Neural crest cell (in vitro differentiated cells): ENCODE measurements around the gene SRSF2. TPM values are rescaled to one million over a fixed set of nuclear protein-coding genes. Genes with fewer than 3 reads are reported as not detected.
"Not testable (repeated sequence)": the region's sequence is repeated elsewhere in the genome, so short reads cannot be mapped to it uniquely, and the experiment has no call there.

Source experiments
- DNase-seq: peaks from one replicate; pipeline ENCODE4 v3.0.0; 2021; ENCODE audit warnings: low read depth, mixed read lengths, low spot score
- H3K27ac Mint-ChIP-seq: one replicate; pipeline ENCODE4 v1.8.0; 2021; ENCODE audit warnings: mild to moderate bottlenecking, mixed read lengths; ENCODE audit not compliant: unreplicated experiment
- H3K27me3 Mint-ChIP-seq: 2 replicates; pipeline ENCODE4 v1.8.0; 2021; ENCODE audit warnings: low read depth, mild to moderate bottlenecking, mixed read lengths
- H3K36me3 Mint-ChIP-seq: 2 replicates; pipeline ENCODE4 v1.8.0; 2021; ENCODE audit warnings: low read depth, mild to moderate bottlenecking, mixed read lengths
- H3K4me1 Mint-ChIP-seq: 2 replicates; pipeline ENCODE4 v1.8.0; 2021; ENCODE audit warnings: mixed read lengths
- H3K4me3 Mint-ChIP-seq: one replicate; pipeline ENCODE4 v1.8.0; 2021; ENCODE audit warnings: mild to moderate bottlenecking, mixed read lengths
- H3K9me3 Mint-ChIP-seq: 2 replicates; pipeline ENCODE4 v1.8.0; 2021; ENCODE audit warnings: mixed read lengths
- CTCF ChIP-seq: fragments of 200-600 bp; sonication (generic); conservative IDR thresholded peaks from 2 replicates; pipeline ENCODE4 v1.5.0; 2021; ENCODE audit warnings: antibody characterized with exemption, mild to moderate bottlenecking
- total RNA-seq: library from RNA; stranded (reverse); gene quantifications from 2 replicates; pipeline ENCODE4 v1.2.1, GENCODE V29; 2021

SRSF2 gene
- total RNA-seq, 1 donor from 2014 or later = 453 TPM

DNA sequence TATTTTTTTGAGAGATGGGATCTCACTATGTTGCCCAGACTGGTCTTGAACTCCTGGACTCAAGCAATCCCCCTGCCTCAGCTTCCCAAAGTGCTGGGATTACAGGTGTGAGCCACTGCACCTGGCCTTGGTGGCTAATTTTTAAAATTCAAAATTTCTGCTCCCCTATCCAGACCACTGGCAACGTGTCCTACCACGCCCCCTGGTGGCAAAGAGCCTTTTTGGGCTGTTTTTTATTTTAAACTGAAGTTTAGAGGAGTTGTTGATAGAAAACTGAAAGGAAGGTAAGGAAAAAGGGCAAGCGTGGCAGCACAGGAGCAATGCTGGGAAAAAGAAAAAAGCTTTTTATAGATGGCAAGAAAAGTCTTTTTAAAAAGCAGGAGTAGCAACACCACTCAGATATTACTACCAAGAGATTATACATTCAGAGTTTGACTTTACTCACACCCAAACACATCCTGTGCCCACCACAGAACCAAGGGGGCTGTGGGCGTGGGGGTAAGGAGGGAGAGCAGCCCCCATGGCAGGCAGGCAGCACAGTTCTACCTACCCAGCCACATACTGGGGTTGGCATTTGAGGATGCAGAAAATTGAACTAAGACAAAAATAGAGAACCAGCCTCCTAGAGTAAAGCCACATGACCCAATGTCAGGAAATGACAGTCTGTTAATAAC lies 22.2 kb downstream of the SRSF2 start:
- Mint-ChIP-seq H3K36me3 (peaks cover 4% of the 10 kb centered on the region), H3K4me1 (peaks cover 13% of the 10 kb centered on the region), H3K27ac (no peak overlapping the region), H3K4me3 (peak overlapping the region; percentile 21), H3K9me3 (no peaks in the 10 kb centered on the region), H3K27me3 (no peaks in the 10 kb centered on the region)
- peak; percentile 82 for DNase-seq
- TF ChIP-seq CTCF = peak; percentile 89

- peaks cover 20% of the 10 kb centered on the region for H3K4me1 Mint-ChIP-seq
- no peak for TF ChIP-seq CTCF
- peaks cover 3% of the 10 kb centered on the region for H3K27me3 Mint-ChIP-seq
- no peak for DNase-seq
- no peaks in the 10 kb centered on the region for H3K9me3 Mint-ChIP-seq
- H3K36me3 Mint-ChIP-seq = peaks cover 4% of the 10 kb centered on the region
- no peak overlapping the region for H3K27ac Mint-ChIP-seq
- H3K4me3 Mint-ChIP-seq = peak overlapping the region; percentile 17
Observed at GRCh38 chr17:76714336-76714735, 22.8 kb downstream of the SRSF2 start.

DNA sequence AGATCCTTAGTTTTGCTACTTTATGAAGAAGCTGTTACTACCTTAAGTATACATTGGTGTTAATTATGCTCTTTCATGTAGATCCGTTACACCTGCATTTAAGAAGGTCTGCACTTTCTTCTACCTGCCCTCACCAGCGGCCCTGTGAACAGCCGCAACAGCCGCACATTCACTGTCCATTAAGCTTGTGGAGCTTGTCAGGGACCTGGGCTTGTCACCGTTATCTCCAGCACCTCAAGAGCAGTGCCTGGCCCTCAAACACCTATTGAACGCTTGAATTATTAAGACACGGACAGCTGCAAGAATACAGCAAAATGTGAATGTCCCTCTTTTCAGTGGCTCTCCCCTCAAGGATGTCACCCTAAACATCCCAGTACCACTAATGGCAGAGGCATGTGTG lies 23.4 kb downstream of the SRSF2 start:
- TF ChIP-seq CTCF = no peak
- peaks cover 25% of the 10 kb centered on the region for H3K4me1 Mint-ChIP-seq
- DNase-seq = no peak
- no peak overlapping the region for H3K27ac Mint-ChIP-seq
- peaks cover 3% of the 10 kb centered on the region for H3K27me3 Mint-ChIP-seq
- peak overlapping the region; percentile 17 for H3K4me3 Mint-ChIP-seq
- H3K9me3 Mint-ChIP-seq = no peaks in the 10 kb centered on the region
- peaks cover 2% of the 10 kb centered on the region for H3K36me3 Mint-ChIP-seq

GRCh38 chr17:76712321-76712720 lies 24.8 kb downstream of the SRSF2 start:
- peaks cover 38% of the 10 kb centered on the region for H3K4me1 Mint-ChIP-seq
- not testable (repeated sequence) for H3K27me3 Mint-ChIP-seq, H3K27ac Mint-ChIP-seq, DNase-seq, H3K9me3 Mint-ChIP-seq, H3K36me3 Mint-ChIP-seq
- peak overlapping the region; percentile 83 for H3K4me3 Mint-ChIP-seq

DNA sequence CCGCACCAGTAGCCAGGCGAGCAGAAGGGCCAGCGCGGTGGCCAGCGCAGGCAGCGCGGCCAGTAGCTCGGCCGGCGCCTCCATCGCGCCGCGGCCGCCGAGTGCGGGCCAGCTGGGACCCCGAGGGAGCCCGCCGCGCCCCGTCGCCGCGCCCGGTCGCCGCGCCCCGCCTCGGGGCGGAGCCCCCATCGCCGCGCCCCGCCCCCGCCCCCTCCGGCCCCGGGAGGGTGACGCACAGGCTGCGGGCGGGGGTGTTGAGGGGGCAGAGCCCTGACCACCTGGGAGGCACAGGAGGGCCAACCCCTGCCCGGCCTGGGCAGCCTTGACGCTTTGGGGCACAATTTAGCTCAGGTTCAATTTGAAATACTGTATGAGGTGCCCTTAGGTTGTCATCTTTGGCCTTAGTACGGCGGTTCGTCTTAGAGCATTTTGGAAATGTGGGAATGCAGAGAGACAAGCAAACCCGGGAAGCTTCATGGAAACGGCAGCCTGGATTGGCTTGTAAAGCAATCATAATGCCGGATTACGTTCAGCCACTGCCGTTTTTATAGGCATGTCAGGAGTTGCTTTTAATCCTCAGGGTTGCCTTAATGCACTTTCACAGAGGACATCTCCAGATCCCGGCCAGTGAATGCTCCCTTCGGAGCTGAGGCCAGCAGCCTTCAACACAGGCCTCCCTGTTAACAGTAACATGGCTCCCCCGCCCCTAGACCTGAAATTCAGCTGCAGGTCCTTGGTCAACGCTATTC lies 26.1 kb downstream of the SRSF2 start, which contains the start of gene MXRA7:
TSS of gene MXRA7 (minus strand) at position 103 of the 749 bp plus-strand sequence. CDS start at position 84, 19 bp downstream.
- Mint-ChIP-seq H3K27me3 (peaks cover 3% of the 10 kb centered on the region), H3K36me3 (no peaks in the 10 kb centered on the region), H3K4me1 (peaks cover 43% of the 10 kb centered on the region), H3K27ac (peak within 1 kb of the TSS; percentile 89), H3K9me3 (no peaks in the 10 kb centered on the region), H3K4me3 (peak within 1 kb of the TSS; percentile 90)
- DNase-seq = no peak
- no peak for TF ChIP-seq CTCF

DNA sequence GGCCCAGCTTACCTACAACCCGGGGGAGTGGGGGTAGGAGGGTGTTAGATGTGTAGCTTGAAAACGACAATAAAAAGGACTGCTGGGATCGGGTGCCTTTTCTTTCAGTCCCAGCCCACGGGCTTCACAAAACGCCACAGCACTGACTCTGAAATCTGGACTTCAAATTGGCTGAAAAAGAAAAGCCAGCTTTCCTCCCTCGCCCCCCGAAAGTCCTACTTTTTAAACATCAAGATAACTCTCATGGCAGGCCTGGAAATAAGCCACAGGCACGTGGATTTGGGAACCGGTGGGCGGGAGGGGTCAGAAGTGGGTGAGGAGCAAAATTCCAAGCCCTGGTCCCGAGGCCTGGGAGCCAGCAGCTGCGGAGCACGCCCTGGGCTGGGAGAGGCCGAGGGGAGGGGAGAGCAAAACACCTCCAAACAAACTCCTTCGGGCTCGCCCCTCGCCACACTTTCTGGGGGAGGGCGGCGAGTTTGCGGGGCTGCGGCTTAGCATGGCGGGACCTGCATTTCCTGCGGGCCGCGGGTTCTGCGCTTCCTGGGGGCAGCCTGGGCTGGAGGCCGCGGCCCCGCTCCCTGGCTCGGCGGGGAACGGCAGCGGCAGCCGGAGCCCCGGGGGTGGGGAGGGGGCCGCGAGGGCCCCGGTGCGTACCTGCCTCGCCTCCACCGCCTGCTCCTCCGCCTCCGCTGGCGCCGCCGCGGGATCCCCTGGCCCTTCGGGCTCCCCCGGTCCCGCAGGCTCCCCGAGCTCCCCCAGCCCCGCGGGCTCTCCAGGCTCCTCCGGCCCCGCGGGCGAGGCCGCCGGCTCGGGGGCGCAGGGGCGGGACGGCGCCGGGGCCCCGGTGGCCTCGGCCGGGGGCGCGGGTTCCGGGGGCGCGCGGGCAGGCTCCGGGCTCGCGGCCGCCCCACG lies 26.9 kb downstream of the SRSF2 start:
- H3K9me3 Mint-ChIP-seq, H3K36me3 Mint-ChIP-seq, DNase-seq, H3K27me3 Mint-ChIP-seq: not testable (repeated sequence)
- Mint-ChIP-seq H3K27ac (peak overlapping the region; percentile 89), H3K4me3 (peak overlapping the region; percentile 90), H3K4me1 (peaks cover 43% of the 10 kb centered on the region)
